CD4-positive, alpha-beta T cell (primary cell): ENCODE results near the gene A2ML1. TPM values are rescaled to one million over a fixed set of nuclear protein-coding genes. Genes with fewer than 3 reads are reported as not detected.

Source experiments
- ATAC-seq: fragments of 200-7000 bp; cut with Tn5 transposase; one replicate; pipeline ENCODE4 v1.10.0; 2022; ENCODE audit warnings: mild to moderate bottlenecking; ENCODE audit not compliant: poor library complexity
- CTCF ChIA-PET: fragments of 350-600 bp; sonication (Branson Sonifier 250); formaldehyde crosslinking; loops from one replicate; lab custom pipeline; 2021; ENCODE audit warnings: antibody characterized with exemption, inconsistent platforms; lab: Charles Lee
- POLR2A ChIA-PET: fragments of 350-600 bp; sonication (Branson Sonifier 250); formaldehyde crosslinking; loops from one replicate; lab custom pipeline; 2021; ENCODE audit warnings: antibody characterized with exemption, inconsistent platforms; lab: Charles Lee
- DNase-seq, 14 experiments: peaks; one replicate each; pipeline ENCODE4 v3.0.0-alpha.2; 2013 to 2020; ENCODE audit warnings: mixed read lengths in 2 of 14
- H3K27ac ChIP-seq, 2 donors: one replicate each; pipeline versions ENCODE4 v1.5.1 to v1.7.0; 2013; ENCODE audit warnings: low read length in 2 of 2, low read depth in 1 of 2, mild to moderate bottlenecking in 1 of 2
- H3K27me3 ChIP-seq, 2 experiments: 1 replicate in 1 of 2; 2 replicates in 1 of 2; pipeline versions ENCODE4 v1.6.1 to v1.7.0; 2013; ENCODE audit warnings: low read length in 2 of 2, control low read depth in 1 of 2, mild to moderate bottlenecking in 1 of 2, moderate library complexity in 1 of 2; ENCODE audit not compliant: insufficient read depth in 2 of 2, control insufficient read depth in 1 of 2
- H3K36me3 ChIP-seq: one replicate; pipeline ENCODE4 v1.6.1; 2013; ENCODE audit warnings: low read length, control low read depth; ENCODE audit not compliant: insufficient read depth
- H3K4me1 ChIP-seq: one replicate; pipeline ENCODE4 v1.6.1; 2013; ENCODE audit warnings: low read length, control low read depth; ENCODE audit not compliant: insufficient read depth
- H3K4me3 ChIP-seq: one replicate; pipeline ENCODE4 v1.5.1; 2013; ENCODE audit warnings: mild to moderate bottlenecking, low read length, moderate library complexity
- H3K9me3 ChIP-seq, 2 experiments: 1 replicate in 1 of 2; 2 replicates in 1 of 2; pipeline versions ENCODE4 v1.6.1 to v1.7.0; 2013; ENCODE audit warnings: low read length in 2 of 2, mild to moderate bottlenecking in 2 of 2, control low read depth in 1 of 2, moderate library complexity in 1 of 2; ENCODE audit not compliant: control insufficient read depth in 1 of 2, insufficient read depth in 1 of 2
- H3K27ac Mint-ChIP-seq: one replicate; pipeline ENCODE4 v1.8.0; 2020; ENCODE audit warnings: mixed read lengths
- H3K27me3 Mint-ChIP-seq: one replicate; pipeline ENCODE4 v1.8.0; 2021; ENCODE audit warnings: mixed read lengths
- H3K36me3 Mint-ChIP-seq: one replicate; pipeline ENCODE4 v1.8.0; 2021; ENCODE audit warnings: low read depth, mixed read lengths
- H3K4me1 Mint-ChIP-seq: one replicate; pipeline ENCODE4 v1.8.0; 2021; ENCODE audit warnings: low read depth, mixed read lengths
- H3K4me3 Mint-ChIP-seq: one replicate; pipeline ENCODE4 v1.8.0; 2020; ENCODE audit warnings: mild to moderate bottlenecking, mixed read lengths
- H3K9me3 Mint-ChIP-seq: one replicate; pipeline ENCODE4 v1.8.0; 2020; ENCODE audit warnings: mixed read lengths
- CTCF ChIP-seq: fragments of 200-600 bp; IDR thresholded peaks from one replicate; pipeline ENCODE4 v1.8.0; 2022; ENCODE audit warnings: antibody characterized with exemption, mild to moderate bottlenecking
- intact Hi-C, 2 experiments: fragments of 100-400 bp; cut with DNase I in 1 of 2; cut with micrococcal nuclease in 1 of 2; formaldehyde crosslinking; loops; one replicate each; pipeline versions ENCODE4 v1.15.1 to v1.9.0; 2023 to 2025; cut with DNase I, micrococcal nuclease
- total RNA-seq, 174 experiments: library from RNA in 2 of 174; stranded (reverse) in 2 of 174; gene quantifications; one replicate each; pipeline ENCODE4 v1.2.3 and lab custom pipeline; 2021 to 2026

A2ML1 gene
- total RNA-seq, 2 experiments from 2014 or later, result not detected

GRCh38 chr12:8847435-8847834 lies 25.0 kb downstream of the A2ML1 start:
- Histone ChIP-seq H3K4me3 (no peak overlapping the region), H3K9me3 (no peaks in the 10 kb centered on the region), H3K27ac (no peak overlapping the region), H3K27me3 (no peaks in the 10 kb centered on the region), H3K36me3 (no peaks in the 10 kb centered on the region), H3K4me1 (no peaks in the 10 kb centered on the region)
- no peak for DNase-seq
- CTCF ChIA-PET, result no interaction called here
- Mint-ChIP-seq H3K4me3 (no peak overlapping the region), H3K27ac (no peak overlapping the region), H3K4me1 (no peaks in the 10 kb centered on the region), H3K9me3 (no peaks in the 10 kb centered on the region), H3K27me3 (no peaks in the 10 kb centered on the region), H3K36me3 (no peaks in the 10 kb centered on the region)
- POLR2A ChIA-PET, result no interaction called here
- no peak for TF ChIP-seq CTCF
- intact Hi-C loops, result no loop called here
- no peak for ATAC-seq

- TF ChIP-seq CTCF, result no peak
- Histone ChIP-seq H3K4me3 (no peak overlapping the region), H3K27ac (no peak overlapping the region), H3K27me3 (no peaks in the 10 kb centered on the region), H3K9me3 (no peaks in the 10 kb centered on the region), H3K4me1 (no peaks in the 10 kb centered on the region), H3K36me3 (no peaks in the 10 kb centered on the region)
- Mint-ChIP-seq H3K27ac (no peak overlapping the region), H3K9me3 (no peaks in the 10 kb centered on the region), H3K27me3 (no peaks in the 10 kb centered on the region), H3K4me3 (no peak overlapping the region), H3K4me1 (no peaks in the 10 kb centered on the region), H3K36me3 (no peaks in the 10 kb centered on the region)
- CTCF ChIA-PET, result no interaction called here
- intact Hi-C loops, result no loop called here
- DNase-seq, result peak in 1 of 14 experiments; percentile 5
- POLR2A ChIA-PET, result no interaction called here
- no peak for ATAC-seq
Observed at GRCh38 chr12:8849876-8850275, 27.5 kb downstream of the A2ML1 start.

DNA sequence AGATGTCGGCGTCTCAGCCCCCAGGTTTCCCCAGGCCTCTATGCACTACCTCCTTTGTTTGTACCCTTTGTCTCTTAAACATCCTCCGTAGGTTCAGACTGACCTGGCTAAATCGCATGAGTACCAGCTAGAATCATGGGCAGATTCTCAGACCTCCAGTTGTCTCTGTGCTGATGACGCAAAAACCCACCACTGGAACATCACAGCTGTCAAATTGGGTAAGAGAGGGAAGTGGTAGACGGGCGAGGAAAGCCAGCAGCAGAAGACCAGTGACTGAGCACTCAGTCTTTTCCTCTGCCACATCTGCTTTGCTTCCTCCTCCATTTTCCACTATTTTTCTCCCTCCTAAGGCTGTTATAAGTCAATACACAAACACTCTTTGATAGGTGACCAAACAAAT lies 29.7 kb downstream of the A2ML1 start:
- no peak overlapping the region for H3K4me3 ChIP-seq
- DNase-seq (no peak), ATAC-seq (no peak)
- Mint-ChIP-seq H3K4me3 (no peak overlapping the region), H3K9me3 (no peaks in the 10 kb centered on the region), H3K27ac (no peak overlapping the region), H3K4me1 (no peaks in the 10 kb centered on the region), H3K36me3 (no peaks in the 10 kb centered on the region), H3K27me3 (no peaks in the 10 kb centered on the region)
- intact Hi-C loops, result no loop called here
- no peaks in the 10 kb centered on the region for H3K4me1 ChIP-seq
- no peak for TF ChIP-seq CTCF
- H3K27ac ChIP-seq, result no peak overlapping the region
- ChIA-PET CTCF (no interaction called here), POLR2A (no interaction called here)
- H3K9me3 ChIP-seq, result no peaks in the 10 kb centered on the region
- no peaks in the 10 kb centered on the region for H3K27me3 ChIP-seq
- no peaks in the 10 kb centered on the region for H3K36me3 ChIP-seq
